ENCODE data around the gene ELOVL6. TPM values are rescaled to one million over a fixed set of nuclear protein-coding genes. Genes with fewer than 3 reads are reported as not detected.
A peak's percentile ranks its signal among the peaks of the same experiment; 100 is the strongest.

The ELOVL6 gene
- total and polyA plus RNA-seq, 9 of the 15 experiments (the other 6 are each of a cell fraction or from before 2014, with no cell fraction given), result 18.3 to 82.6 (median 46.0) TPM

DNA sequence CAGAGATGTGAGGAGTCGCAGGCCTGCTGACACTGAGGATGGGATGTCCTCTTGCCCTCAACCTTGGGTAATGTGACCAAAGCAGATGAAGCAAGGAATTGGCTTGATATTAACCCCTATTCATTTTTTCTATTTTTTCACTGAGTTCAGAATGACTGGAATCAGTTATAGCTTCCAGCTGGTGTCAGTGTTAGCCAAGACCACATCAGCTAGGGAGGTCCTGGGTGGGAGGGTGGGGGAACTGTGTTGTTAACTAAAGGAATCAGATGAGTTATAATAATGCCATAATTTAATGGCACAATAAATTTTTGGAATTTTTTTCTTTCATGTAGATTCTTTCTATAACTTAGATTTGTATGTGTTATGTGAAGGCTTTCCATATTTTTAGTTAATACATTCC lies 193.9 kb downstream of the ELOVL6 start (continued):
- no peak for TF ChIP-seq ZNF584 (CRISPR knock-in tag; IDR thresholded peaks at IDR 0.05; ENCODE audit: low read depth)
- TF ChIP-seq, protein P1, sequence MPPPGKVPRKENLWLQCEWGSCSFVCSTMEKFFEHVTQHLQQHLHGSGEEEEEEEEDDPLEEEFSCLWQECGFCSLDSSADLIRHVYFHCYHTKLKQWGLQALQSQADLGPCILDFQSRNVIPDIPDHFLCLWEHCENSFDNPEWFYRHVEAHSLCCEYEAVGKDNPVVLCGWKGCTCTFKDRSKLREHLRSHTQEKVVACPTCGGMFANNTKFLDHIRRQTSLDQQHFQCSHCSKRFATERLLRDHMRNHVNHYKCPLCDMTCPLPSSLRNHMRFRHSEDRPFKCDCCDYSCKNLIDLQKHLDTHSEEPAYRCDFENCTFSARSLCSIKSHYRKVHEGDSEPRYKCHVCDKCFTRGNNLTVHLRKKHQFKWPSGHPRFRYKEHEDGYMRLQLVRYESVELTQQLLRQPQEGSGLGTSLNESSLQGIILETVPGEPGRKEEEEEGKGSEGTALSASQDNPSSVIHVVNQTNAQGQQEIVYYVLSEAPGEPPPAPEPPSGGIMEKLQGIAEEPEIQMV (tag; conservative IDR thresholded peaks at IDR 0.05; ENCODE audit: low read depth), result no peak
- TF ChIP-seq ZKSCAN1 (IDR thresholded peaks at IDR 0.05; ENCODE audit: low read depth, low read length), result no peak
- TF ChIP-seq POLR2AphosphoS2 (IDR thresholded peaks at IDR 0.05; ENCODE audit: low read length), result no peak

DNA sequence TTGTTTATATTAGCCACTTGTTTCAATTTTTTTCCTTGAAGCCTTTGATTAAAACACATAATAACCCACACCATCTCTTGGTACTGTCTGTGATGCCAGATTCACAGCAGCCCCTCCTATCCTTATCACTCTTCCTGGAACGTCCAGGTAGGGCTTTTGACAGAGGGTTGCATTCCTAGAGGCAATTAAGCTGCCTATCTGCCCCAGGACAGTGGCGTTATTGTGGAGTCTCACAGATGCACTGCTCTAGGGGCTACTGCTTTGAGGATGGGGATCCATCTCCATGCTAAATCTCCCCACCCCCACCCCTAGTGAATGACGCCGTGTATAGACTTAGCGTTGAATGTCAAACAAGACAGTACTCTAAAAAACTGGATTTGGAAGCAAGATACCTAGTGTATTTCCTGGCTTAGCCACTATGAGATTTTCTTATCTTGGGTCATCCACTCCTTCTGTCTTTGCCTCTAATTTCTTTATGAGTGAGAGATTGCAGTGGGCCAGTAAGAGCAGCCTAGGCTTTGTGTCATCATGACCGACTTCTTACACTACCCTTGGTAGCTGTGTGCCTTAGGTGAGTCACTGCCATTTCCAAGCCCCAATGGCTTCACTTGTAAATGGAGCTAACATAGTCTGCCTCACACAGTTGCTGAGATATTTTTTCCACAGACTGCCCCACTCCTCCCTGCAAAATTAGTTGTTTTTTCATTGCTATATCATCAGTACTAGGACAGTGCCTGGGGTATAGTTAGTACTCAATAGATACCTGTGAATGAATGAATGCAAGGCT lies 194.8 kb downstream of the ELOVL6 start:
- H3K4me1 ChIP-seq (replicated peaks in 1 of 2; ENCODE audit: control insufficient read depth in 2 of 2, insufficient read depth in 2 of 2, low read length in 2 of 2), result peaks cover 0 to 2% of the 10 kb centered on the region in 2 experiments; a peak in 1 of 5 replicates
- H3K27me3 ChIP-seq (ENCODE audit: control insufficient read depth in 2 of 2, insufficient read depth in 2 of 2, low read length in 2 of 2), result no peaks in the 10 kb centered on the region
- in situ Hi-C loops (cut with MboI) (loop anchor here (10.0 kb wide), 1 partner anchor 321 kb away; no protein-coding TSS in a partner anchor), intact Hi-C loops (cut with micrococcal nuclease) (loop anchor here (2.0 to 10.0 kb wide), 3 partner anchors 201 to 341 kb away; no protein-coding TSS in a partner anchor)
- FAIRE-seq, result no peak
- ATAC-seq, result no peak; the same call in 2 of the 3 replicates
- ChIA-PET POLR2A (interaction anchor here (0.6 kb wide), 1 partner anchor 519 kb away, joined by 3 read pairs; no protein-coding TSS in a partner anchor), CTCF (ENCODE audit: low intra/inter-chr PET ratio) (interaction anchor here (12.8 kb wide), 1 partner anchor 512 kb away, joined by 252 read pairs; no protein-coding TSS in a partner anchor)
- H3K9me3 ChIP-seq (replicated peaks; ENCODE audit: control insufficient read depth, insufficient read depth, low read depth, low read length), result no peaks in the 10 kb centered on the region
- H3K9me1 ChIP-seq (ENCODE audit: control insufficient read depth, insufficient read depth, low read length), result no peaks in the 10 kb centered on the region
- 2% methylated on average over 6 of the region's 6 CpGs for WGBS (ENCODE audit: insufficient coverage, low coverage, missing lambda C conversion rate)
- peak in 1 of 4 experiments; percentile 10 for DNase-seq (ENCODE audit: extremely low read depth in 1 of 4, low spot score in 3 of 4)
- H3K4me2 ChIP-seq (ENCODE audit: insufficient read depth, low read length), result no peak overlapping the region
- H3K9ac ChIP-seq (ENCODE audit: insufficient read depth in 1 of 2, low read depth in 2 of 2, low read length in 2 of 2), result no peak overlapping the region
- no peak overlapping the region for H2AFZ ChIP-seq (ENCODE audit: low read depth, low read length)
- H4K20me1 ChIP-seq (replicated peaks; ENCODE audit: control insufficient read depth, insufficient read depth, low read length), result no peaks in the 10 kb centered on the region
- no TSS peak for BruUV-seq (replicated peaks)
- H3K4me3 ChIP-seq, result no peak overlapping the region
- no peak overlapping the region for H3K27ac ChIP-seq (ENCODE audit: extremely low read depth, low read depth, low read length)
- no peaks in the 10 kb centered on the region for H3K79me2 ChIP-seq (ENCODE audit: control insufficient read depth, insufficient read depth, low read length)
- H3K36me3 ChIP-seq (ENCODE audit: control insufficient read depth, insufficient read depth, low read length), result no peaks in the 10 kb centered on the region
- no peak for TF ChIP-seq BMI1 (IDR thresholded peaks at IDR 0.05; ENCODE audit: low read length)
- no peak for TF ChIP-seq RHOXF2B (CRISPR knock-in tag; conservative IDR thresholded peaks at IDR 0.05)
- no peak for TF ChIP-seq NR4A1 (CRISPR knock-in tag; IDR thresholded peaks at IDR 0.05)
- TF ChIP-seq NR4A1 (tag; IDR thresholded peaks at IDR 0.05), result no peak
- TF ChIP-seq ESRRB (CRISPR knock-in tag; IDR thresholded peaks at IDR 0.05; ENCODE audit: borderline replicate concordance), result no peak
- TF ChIP-seq, protein P2, sequence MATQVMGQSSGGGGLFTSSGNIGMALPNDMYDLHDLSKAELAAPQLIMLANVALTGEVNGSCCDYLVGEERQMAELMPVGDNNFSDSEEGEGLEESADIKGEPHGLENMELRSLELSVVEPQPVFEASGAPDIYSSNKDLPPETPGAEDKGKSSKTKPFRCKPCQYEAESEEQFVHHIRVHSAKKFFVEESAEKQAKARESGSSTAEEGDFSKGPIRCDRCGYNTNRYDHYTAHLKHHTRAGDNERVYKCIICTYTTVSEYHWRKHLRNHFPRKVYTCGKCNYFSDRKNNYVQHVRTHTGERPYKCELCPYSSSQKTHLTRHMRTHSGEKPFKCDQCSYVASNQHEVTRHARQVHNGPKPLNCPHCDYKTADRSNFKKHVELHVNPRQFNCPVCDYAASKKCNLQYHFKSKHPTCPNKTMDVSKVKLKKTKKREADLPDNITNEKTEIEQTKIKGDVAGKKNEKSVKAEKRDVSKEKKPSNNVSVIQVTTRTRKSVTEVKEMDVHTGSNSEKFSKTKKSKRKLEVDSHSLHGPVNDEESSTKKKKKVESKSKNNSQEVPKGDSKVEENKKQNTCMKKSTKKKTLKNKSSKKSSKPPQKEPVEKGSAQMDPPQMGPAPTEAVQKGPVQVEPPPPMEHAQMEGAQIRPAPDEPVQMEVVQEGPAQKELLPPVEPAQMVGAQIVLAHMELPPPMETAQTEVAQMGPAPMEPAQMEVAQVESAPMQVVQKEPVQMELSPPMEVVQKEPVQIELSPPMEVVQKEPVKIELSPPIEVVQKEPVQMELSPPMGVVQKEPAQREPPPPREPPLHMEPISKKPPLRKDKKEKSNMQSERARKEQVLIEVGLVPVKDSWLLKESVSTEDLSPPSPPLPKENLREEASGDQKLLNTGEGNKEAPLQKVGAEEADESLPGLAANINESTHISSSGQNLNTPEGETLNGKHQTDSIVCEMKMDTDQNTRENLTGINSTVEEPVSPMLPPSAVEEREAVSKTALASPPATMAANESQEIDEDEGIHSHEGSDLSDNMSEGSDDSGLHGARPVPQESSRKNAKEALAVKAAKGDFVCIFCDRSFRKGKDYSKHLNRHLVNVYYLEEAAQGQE (IDR thresholded peaks at IDR 0.05; ENCODE audit: borderline replicate concordance), result no peak
- TF ChIP-seq, protein P2 (CRISPR knock-in tag; IDR thresholded peaks at IDR 0.05; ENCODE audit: low read depth), result no peak
